KBM-7 (cell line): ENCODE data around the gene ERCC6.

Experiments used
- DNase-seq: peaks from one replicate; pipeline ENCODE4 v3.0.0-alpha.2; 2015
- in situ Hi-C: fragments of 300-500 bp; cut with MboI; formaldehyde crosslinking; loops from 2 replicates; pipeline ENCODE4 v1.14.3; 2020; ENCODE audit warnings: low sequenced_read_pairs, low pct_unique_long_range_greater_than_20kb, mixed read lengths

The ERCC6 gene

GRCh38 chr10:49518982-49519578 is 19.8 kb downstream of the ERCC6 start:
- peak; percentile 69 for DNase-seq
- in situ Hi-C loops = loop anchor here (25.0 kb wide), 1 partner anchor 857 kb away; no protein-coding TSS in a partner anchor

DNA sequence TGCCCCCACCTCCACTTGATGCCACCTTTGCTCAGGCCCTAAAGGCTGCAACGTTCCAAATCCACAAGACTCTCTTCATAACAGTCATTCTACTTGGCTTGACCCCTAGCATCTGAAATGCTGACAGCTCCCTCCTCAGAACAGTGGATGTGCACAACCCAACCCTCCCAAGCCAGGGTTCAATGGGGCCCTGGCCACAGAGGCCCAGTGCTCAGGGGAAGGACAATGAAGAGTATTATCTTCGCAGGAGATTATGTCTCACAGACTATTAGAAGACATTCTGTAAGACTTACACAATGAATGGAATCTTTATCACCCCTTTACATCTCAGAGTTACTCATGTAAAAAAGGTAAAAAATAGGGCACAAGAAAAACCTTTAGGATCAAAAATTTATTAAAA is 20.4 kb downstream of the ERCC6 start:
- no peak for DNase-seq
- in situ Hi-C loops = loop anchor here (25.0 kb wide), 1 partner anchor 856 kb away; no protein-coding TSS in a partner anchor

DNA sequence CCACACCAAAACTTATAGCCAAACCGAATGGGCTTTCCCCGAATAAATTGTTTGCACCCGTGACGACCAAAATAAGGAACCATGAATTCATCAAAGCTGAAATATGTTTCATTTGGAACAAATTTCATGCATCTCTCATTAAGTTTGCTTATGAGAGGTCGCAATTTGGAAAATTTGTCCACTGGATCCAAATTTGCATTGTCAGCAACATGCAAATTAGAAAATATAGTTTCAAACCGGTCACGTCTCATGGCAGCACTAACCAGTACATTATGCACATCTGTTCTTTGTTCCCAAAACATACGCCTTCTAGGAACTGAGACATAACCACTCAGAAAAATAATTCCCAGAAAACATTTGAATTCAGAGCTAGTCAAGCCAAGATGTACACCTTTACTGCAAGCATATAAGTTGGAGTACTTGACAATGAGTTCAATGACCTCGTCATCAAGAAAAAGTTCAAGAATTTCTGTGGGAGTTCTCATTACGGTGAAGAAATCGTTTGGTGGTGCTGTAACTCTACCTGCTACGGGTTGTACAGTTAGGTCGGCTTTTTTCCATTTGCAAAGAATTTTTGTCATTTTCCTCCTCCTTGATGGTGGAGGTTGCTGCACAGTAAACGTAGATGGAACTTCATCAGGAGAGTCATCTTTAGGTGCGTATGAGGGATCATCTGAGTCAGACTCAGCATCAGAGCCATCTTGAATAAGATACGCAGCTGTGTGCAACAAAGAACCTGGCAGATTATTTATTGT is 22.5 kb downstream of the ERCC6 start:
- no peak for DNase-seq
- in situ Hi-C loops = loop anchor here (25.0 kb wide), 1 partner anchor 854 kb away; no protein-coding TSS in a partner anchor

- in situ Hi-C loops = loop anchor here (25.0 kb wide), 1 partner anchor 850 kb away; no protein-coding TSS in a partner anchor
Observed at GRCh38 chr10:49512121-49512809, 26.7 kb downstream of the ERCC6 start.

DNA sequence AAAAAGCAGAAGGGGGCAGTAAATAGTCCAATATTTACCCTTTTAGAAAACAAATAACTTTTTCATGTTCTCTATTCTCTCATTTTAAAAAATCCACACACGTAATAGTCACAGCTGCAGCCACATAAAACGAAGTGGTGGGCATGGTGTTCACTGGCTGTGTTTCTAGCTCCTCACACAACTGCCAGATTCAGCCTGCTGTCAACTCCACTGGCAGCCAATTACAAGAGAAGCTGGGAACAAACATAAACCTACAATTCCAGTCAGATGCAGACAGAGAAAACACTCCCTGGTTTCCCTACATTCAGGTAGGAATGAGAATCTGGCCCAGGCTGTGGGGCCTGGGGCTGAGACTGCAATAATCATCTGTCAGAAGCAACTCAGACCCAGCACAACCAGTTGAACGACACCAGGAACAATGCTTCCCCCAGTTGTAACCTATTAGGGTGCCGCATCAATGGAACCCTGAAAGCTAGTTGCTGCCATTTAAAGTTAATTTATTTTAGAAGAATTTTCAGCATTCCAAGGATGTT is 29.1 kb downstream of the ERCC6 start:
- DNase-seq = no peak
- in situ Hi-C loops = loop anchor here (25.0 kb wide), 1 partner anchor 848 kb away; no protein-coding TSS in a partner anchor

More at GRCh38 chr10:49512121-49512809, 26.7 kb downstream of the ERCC6 start:
- peak; percentile 33 for DNase-seq

DNA sequence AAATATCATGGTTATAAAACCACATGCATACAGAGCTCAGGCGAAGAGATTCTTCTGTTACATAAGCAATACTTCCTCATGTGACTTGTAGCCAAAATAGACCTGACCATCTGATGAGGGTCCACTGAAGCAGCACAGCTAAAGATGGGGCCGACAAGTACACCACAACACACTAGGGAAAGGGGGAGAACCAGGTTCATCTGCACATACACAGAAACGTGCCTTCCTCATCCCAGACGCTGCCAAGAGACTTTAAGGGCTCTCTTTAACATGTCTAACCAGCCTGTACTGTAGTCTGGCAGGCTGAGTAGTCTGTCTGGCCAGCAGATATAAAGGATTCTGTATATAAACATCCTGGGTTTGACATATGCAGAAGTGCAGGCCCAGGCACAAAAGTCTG is 30.3 kb downstream of the ERCC6 start:
- in situ Hi-C loops = loop anchor here (25.0 kb wide), 1 partner anchor 846 kb away; no protein-coding TSS in a partner anchor
- no peak for DNase-seq

DNA sequence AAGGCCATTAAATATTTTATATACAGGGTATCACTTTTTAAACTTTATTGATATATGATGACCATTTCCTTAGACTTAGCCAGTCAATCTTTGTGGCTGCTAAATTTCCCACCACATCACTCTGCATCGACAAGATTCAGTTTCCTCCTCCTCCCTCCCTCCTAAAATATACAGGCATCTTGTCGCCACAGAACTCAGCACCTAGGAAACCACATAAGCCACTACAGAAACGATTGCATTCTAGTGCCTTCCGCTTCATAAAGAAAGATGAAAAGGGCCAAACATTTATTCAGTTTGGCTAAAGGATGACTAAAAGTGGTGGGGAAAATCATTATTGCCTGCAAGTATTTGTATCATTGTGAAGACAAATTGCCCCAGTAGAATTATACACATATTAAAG is 30.7 kb downstream of the ERCC6 start:
- no peak for DNase-seq
- in situ Hi-C loops = loop anchor here (25.0 kb wide), 1 partner anchor 846 kb away; no protein-coding TSS in a partner anchor

GRCh38 chr10:49505589-49505988 is 33.3 kb downstream of the ERCC6 start:
- in situ Hi-C loops = loop anchor here (25.0 kb wide), 1 partner anchor 843 kb away; no protein-coding TSS in a partner anchor
- DNase-seq = no peak

GRCh38 chr10:49505076-49505475 is 33.8 kb downstream of the ERCC6 start:
- DNase-seq = no peak
- in situ Hi-C loops = loop anchor here (25.0 kb wide), 1 partner anchor 843 kb away; no protein-coding TSS in a partner anchor

DNA sequence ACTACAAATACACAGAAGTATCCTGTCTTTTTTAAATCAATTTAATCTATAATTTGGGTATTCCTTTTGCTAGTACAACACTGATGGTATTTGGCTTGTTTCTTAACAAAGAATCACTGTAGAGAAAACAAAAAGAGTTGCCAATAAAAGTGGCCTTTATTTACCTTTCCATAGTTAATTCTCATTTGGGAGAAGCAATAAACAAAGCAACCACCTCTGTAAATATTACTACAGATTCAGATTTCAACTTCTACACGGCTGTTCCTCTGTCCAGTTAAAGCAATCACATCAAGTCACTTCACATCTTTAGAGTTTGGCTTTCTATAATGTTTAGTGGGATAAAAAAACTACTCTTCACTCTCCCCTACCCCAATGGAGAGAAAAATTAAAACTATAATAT is 34.4 kb downstream of the ERCC6 start:
- DNase-seq = no peak
- in situ Hi-C loops = loop anchor here (25.0 kb wide), 1 partner anchor 842 kb away; no protein-coding TSS in a partner anchor

- in situ Hi-C loops = loop anchor here (25.0 kb wide), 1 partner anchor 840 kb away; no protein-coding TSS in a partner anchor
- DNase-seq = no peak
Observed at GRCh38 chr10:49502358-49502757, 36.6 kb downstream of the ERCC6 start.

GRCh38 chr10:49500412-49500811 is 38.5 kb downstream of the ERCC6 start:
- no peak for DNase-seq
- in situ Hi-C loops = loop anchor here (25.0 kb wide), 1 partner anchor 838 kb away; no protein-coding TSS in a partner anchor

DNA sequence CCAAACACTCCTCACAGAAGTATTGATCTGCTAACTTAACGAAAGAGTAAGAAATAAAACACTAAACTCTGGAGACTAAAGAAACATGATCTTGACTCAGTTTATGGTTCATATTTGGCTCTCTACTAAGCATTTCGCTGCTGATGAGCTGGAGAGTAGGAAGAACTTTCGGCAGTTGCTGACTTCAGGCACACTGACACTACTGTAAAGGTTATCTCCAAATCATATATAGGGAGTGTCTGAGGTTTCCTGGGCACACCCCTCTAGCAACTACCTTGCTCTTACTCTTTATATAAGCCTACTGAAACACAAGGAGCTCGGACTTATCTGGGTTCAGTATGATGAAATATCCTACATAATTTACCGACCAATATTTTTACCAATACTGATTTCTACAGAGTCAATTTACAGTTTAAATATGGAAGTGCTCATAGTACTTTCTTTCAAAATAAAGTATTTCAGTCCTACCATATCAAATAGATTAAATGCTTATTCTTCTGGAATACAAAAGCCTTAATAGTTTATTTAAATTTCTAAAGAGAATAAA is 39.5 kb downstream of the ERCC6 start:
- DNase-seq = no peak

DNA sequence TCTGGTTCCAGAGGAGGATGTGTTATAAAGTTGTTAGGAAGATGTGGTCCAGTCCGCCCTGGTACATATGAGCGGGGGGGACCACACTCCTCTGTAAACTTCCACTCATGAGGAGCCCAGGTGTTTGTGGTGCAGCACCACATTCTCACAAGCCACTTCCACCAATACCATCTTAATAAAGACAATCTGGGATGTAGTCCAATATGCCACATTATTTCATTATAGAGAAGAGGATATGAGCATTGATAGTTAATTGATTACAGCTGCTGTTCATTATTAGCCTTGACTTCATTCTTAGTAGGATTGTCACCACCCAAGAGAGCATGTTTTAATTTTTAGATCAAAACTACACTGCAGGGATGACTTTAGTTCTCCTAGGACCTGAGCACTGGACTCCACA is 40.5 kb downstream of the ERCC6 start:
- in situ Hi-C loops = no loop called here
- DNase-seq = no peak

More for the DNA sequence above, 39.5 kb downstream of the ERCC6 start:
- in situ Hi-C loops = no loop called here

GRCh38 chr10:49497358-49497757 is 41.6 kb downstream of the ERCC6 start:
- no peak for DNase-seq
- in situ Hi-C loops = no loop called here

DNA sequence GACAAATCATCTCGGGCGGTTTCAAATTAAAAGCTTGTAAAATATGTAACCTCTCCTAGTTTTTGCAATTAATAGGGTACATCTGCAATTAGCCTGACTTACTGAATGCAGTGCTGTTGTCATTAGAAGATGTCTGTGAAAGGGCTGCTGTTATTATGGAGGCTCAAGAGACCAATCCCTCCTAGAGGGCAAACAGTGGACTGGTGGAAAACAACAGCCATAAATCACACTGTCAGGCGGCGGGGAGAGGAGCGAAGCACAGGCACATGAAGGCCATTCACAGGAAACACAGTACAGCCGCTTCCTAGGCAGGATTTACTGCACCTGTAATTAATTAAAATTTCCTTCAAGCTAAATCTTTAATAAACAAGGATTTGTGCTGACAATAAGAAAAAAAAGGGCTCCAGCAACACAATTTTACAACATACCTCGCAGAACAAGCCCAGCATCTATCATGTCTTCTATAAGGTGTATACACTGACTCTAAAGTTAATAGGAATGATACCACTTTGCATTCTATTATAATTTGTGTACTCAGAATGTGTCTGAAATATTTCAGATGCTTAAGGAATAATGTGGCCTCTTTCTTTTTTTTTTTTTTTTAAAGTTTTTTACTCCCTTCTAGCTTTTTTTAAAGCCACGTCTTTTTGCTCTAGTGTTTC is 50.7 kb downstream of the ERCC6 start:
- DNase-seq = no peak
- in situ Hi-C loops = no loop called here

GRCh38 chr10:49486738-49487137 is 52.2 kb downstream of the ERCC6 start:
- in situ Hi-C loops = no loop called here
- DNase-seq = no peak

- DNase-seq = no peak
- in situ Hi-C loops = no loop called here
Observed at GRCh38 chr10:49486009-49486408, 52.9 kb downstream of the ERCC6 start.
